HepG2 (cell line): ENCODE results near the gene LRR1. TPM values are rescaled to one million over a fixed set of nuclear protein-coding genes. Genes with fewer than 3 reads are reported as not detected.

Experiments used
- AKAP8 ChIP-seq: sonication (generic); formaldehyde crosslinking; IDR thresholded peaks from 2 replicates; pipeline ENCODE4 v1.5.1; 2020; ENCODE audit warnings: mild to moderate bottlenecking, missing genetic modification reagents
- BHLHE40 ChIP-seq: IDR thresholded peaks from 2 replicates; pipeline ENCODE4 v1.6.1; 2011; ENCODE audit warnings: low read length, improper control_type of control experiment
- ELF1 ChIP-seq: sonication (generic); formaldehyde crosslinking; IDR thresholded peaks from 2 replicates; pipeline ENCODE4 v1.4.0; 2020; ENCODE audit warnings: missing genetic modification reagents
- ERF ChIP-seq: IDR thresholded peaks from 2 replicates; pipeline ENCODE4 v1.6.1; 2018; ENCODE audit warnings: missing biosample characterization, missing genetic modification reagents
- IKZF1 ChIP-seq: fragments of 450-650 bp; IDR thresholded peaks from 2 replicates; pipeline ENCODE4 v1.7.1; 2016
- KDM5B ChIP-seq: sonication (generic); formaldehyde crosslinking; IDR thresholded peaks from 2 replicates; pipeline ENCODE4 v1.4.0; 2020; ENCODE audit warnings: missing genetic modification reagents, mild to moderate bottlenecking, borderline replicate concordance
- KDM6A ChIP-seq: IDR thresholded peaks from 2 replicates; pipeline ENCODE4 v1.6.1; 2016; ENCODE audit warnings: low read depth
- NFYC ChIP-seq: IDR thresholded peaks from 2 replicates; pipeline ENCODE4 v1.6.1; 2016; ENCODE audit warnings: missing genetic modification reagents, missing compliant biosample characterization
- PHB2 ChIP-seq: fragments of 450-650 bp; IDR thresholded peaks from 2 replicates; pipeline ENCODE4 v1.6.1; 2018; ENCODE audit not compliant: partially characterized antibody
- SMYD3 ChIP-seq: sonication (generic); formaldehyde crosslinking; IDR thresholded peaks from 2 replicates; pipeline ENCODE4 v1.8.1; 2023; ENCODE audit warnings: mild to moderate bottlenecking, missing genetic modification reagents
- ZNF33B ChIP-seq: sonication (generic); formaldehyde crosslinking; IDR thresholded peaks from 2 replicates; pipeline ENCODE4 v1.5.1; 2020; ENCODE audit warnings: mild to moderate bottlenecking, missing genetic modification reagents
- ZNF350 ChIP-seq: sonication (generic); formaldehyde crosslinking; IDR thresholded peaks from 2 replicates; pipeline ENCODE4 v1.4.0; 2020; ENCODE audit warnings: mild to moderate bottlenecking, low read depth, missing genetic modification reagents, borderline replicate concordance
- ZNF431 ChIP-seq: sonication (generic); formaldehyde crosslinking; IDR thresholded peaks from 2 replicates; pipeline ENCODE4 v1.9.0; 2022; ENCODE audit warnings: missing genetic modification reagents, low read depth, mild to moderate bottlenecking, borderline replicate concordance
- ZNF44 ChIP-seq: sonication (generic); formaldehyde crosslinking; IDR thresholded peaks from 2 replicates; pipeline ENCODE4 v1.5.1; 2020; ENCODE audit warnings: mild to moderate bottlenecking, missing genetic modification reagents
- ZNF772 ChIP-seq: sonication (generic); formaldehyde crosslinking; IDR thresholded peaks from 2 replicates; pipeline ENCODE4 v1.5.0; 2020; ENCODE audit warnings: mild to moderate bottlenecking, missing genetic modification reagents
- ZNF782 ChIP-seq: sonication (generic); formaldehyde crosslinking; IDR thresholded peaks from 2 replicates; pipeline ENCODE4 v1.4.0; 2020; ENCODE audit warnings: missing genetic modification reagents, mild to moderate bottlenecking, borderline replicate concordance
- polyA plus RNA-seq, 8 experiments: library from polyadenylated mRNA; depleted of rRNA in 3 of 8; stranded (reverse) in 7 of 8; unstranded in 1 of 8; fragments of >200 nt; fragmentation: Illumina TruSeq in 4 of 8; extraction: Trizol in 4 of 8; gene quantifications; 2 replicates each; pipeline versions ENCODE4 v1.2.1 to v1.2.3, GENCODE V29; 2011 to 2016; ENCODE audit warnings: low read depth in 4 of 8, missing spikeins in 1 of 8, mixed read lengths in 1 of 8; ENCODE audit not compliant: insufficient read depth in 1 of 8
- total RNA-seq, 5 experiments: library from RNA; depleted of rRNA; stranded (reverse); fragments of >200 nt; fragmentation: Illumina TruSeq; extraction: Trizol; gene quantifications; 2 replicates each; pipeline ENCODE4 v1.2.3, GENCODE V29; 2016; ENCODE audit warnings: low read depth in 1 of 5
- TF ChIP-seq, protein P1 (sequence below): sonication (generic); formaldehyde crosslinking; IDR thresholded peaks from 2 replicates; pipeline ENCODE4 v1.4.0; 2020; ENCODE audit warnings: mild to moderate bottlenecking, low read depth, missing genetic modification reagents
- TF ChIP-seq, protein P2 (sequence below): sonication (generic); formaldehyde crosslinking; IDR thresholded peaks from 2 replicates; pipeline ENCODE4 v1.8.1; 2023; ENCODE audit warnings: mild to moderate bottlenecking, missing genetic modification reagents
- TF ChIP-seq, protein P3 (sequence below): sonication (generic); formaldehyde crosslinking; IDR thresholded peaks from 2 replicates; pipeline ENCODE4 v1.4.0; 2020; ENCODE audit warnings: mild to moderate bottlenecking, missing genetic modification reagents
- TF ChIP-seq, protein P4 (sequence below): IDR thresholded peaks from 2 replicates; pipeline ENCODE4 v1.6.1; 2012; ENCODE audit warnings: inconsistent platforms
- TF ChIP-seq, protein P5 (sequence below): IDR thresholded peaks from 2 replicates; pipeline ENCODE4 v1.6.1; 2016
- TF ChIP-seq, protein P6 (sequence below): sonication (generic); formaldehyde crosslinking; conservative IDR thresholded peaks from 2 replicates; pipeline ENCODE4 v1.8.0; 2022; ENCODE audit warnings: low read depth, missing genetic modification reagents

Gene LRR1
- total and polyA plus RNA-seq, 2 of the 13 experiments (the other 11 are each of a cell fraction or from before 2014, with no cell fraction given), result 7.0 to 36.2 TPM

DNA sequence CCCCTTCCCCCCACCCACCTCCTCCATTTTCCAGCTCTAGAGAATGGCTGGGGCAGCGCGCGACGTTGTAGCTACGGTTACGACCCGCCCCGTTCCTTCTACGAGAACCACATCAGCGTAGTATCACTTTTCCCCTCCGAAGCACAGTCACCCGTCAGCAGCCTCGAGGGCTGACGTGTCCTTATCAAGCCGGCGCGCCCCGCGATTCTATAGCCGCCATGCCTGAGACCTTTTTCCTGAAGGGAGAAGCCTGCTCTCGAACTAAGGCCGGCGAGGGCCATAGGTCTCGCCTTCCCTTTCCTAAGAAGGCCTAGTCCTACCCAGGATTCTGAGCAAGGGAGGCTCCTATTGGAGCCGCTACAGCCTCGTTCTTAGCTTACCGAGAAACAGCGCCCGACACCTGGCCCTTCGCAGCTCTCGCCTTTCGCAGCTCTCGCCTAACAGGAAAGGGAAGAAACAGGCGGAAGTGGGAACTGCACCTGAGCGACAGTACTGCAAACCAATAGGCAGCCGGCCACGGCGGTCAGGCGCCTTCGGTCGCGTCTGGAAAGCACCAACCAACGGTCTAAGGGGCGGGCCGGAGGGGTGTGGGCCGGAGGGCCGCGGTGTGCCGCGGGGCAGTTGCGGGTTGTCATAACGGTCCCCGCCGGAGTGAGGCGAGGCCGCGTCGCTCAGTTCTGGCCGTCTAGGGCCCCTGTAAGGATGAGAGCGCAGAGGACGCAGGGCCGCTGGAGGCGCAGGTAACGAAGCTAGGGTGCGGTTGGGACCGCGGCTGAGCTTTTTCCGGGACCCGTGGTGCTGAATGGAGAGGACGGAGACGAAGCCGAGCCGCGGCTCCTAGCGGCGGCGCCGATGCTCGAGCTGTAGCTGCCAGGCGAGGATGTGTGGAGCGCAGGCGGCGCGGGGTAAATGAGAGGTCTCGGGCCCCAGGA is 21.7 kb downstream of the LRR1 start, which contains the start of the genes MGAT2 and RPL36AL (continued):
- TF ChIP-seq ZNF44 (CRISPR knock-in tag), result no peak
- peak; percentile 18; the same call in 1 of the 2 replicates for TF ChIP-seq ZNF772
- TF ChIP-seq BHLHE40, result peak; percentile 6; the same call in 1 of the 2 replicates
- TF ChIP-seq, protein P1, sequence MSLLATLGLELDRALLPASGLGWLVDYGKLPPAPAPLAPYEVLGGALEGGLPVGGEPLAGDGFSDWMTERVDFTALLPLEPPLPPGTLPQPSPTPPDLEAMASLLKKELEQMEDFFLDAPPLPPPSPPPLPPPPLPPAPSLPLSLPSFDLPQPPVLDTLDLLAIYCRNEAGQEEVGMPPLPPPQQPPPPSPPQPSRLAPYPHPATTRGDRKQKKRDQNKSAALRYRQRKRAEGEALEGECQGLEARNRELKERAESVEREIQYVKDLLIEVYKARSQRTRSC (CRISPR knock-in tag), result 0 out of 2 replicates have a peak, but pooled peaks have one; percentile 46
- TF ChIP-seq PHB2, result no peak
- TF ChIP-seq ZNF431 (CRISPR knock-in tag), result 0 out of 2 replicates have a peak, but pooled peaks have one; percentile 43
- peak; percentile 96 for TF ChIP-seq ZNF782 (CRISPR knock-in tag)
- TF ChIP-seq ELF1 (CRISPR knock-in tag), result peak; percentile 93
- 0 out of 2 replicates have a peak, but pooled peaks have one; percentile 79 for TF ChIP-seq KDM5B (CRISPR knock-in tag)
- TF ChIP-seq, protein P2, sequence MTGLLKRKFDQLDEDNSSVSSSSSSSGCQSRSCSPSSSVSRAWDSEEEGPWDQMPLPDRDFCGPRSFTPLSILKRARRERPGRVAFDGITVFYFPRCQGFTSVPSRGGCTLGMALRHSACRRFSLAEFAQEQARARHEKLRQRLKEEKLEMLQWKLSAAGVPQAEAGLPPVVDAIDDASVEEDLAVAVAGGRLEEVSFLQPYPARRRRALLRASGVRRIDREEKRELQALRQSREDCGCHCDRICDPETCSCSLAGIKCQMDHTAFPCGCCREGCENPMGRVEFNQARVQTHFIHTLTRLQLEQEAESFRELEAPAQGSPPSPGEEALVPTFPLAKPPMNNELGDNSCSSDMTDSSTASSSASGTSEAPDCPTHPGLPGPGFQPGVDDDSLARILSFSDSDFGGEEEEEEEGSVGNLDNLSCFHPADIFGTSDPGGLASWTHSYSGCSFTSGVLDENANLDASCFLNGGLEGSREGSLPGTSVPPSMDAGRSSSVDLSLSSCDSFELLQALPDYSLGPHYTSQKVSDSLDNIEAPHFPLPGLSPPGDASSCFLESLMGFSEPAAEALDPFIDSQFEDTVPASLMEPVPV, result peak; percentile 81
- TF ChIP-seq, protein P3, sequence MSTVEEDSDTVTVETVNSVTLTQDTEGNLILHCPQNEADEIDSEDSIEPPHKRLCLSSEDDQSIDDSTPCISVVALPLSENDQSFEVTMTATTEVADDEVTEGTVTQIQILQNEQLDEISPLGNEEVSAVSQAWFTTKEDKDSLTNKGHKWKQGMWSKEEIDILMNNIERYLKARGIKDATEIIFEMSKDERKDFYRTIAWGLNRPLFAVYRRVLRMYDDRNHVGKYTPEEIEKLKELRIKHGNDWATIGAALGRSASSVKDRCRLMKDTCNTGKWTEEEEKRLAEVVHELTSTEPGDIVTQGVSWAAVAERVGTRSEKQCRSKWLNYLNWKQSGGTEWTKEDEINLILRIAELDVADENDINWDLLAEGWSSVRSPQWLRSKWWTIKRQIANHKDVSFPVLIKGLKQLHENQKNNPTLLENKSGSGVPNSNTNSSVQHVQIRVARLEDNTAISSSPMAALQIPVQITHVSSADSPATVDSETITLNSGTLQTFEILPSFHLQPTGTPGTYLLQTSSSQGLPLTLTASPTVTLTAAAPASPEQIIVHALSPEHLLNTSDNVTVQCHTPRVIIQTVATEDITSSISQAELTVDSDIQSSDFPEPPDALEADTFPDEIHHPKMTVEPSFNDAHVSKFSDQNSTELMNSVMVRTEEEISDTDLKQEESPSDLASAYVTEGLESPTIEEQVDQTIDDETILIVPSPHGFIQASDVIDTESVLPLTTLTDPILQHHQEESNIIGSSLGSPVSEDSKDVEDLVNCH (CRISPR knock-in tag), result no peak; the same call in 1 of the 2 replicates
- no peak for TF ChIP-seq IKZF1
- TF ChIP-seq, protein P4, sequence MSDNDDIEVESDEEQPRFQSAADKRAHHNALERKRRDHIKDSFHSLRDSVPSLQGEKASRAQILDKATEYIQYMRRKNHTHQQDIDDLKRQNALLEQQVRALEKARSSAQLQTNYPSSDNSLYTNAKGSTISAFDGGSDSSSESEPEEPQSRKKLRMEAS, result peak; percentile 61
- peak; percentile 88 for TF ChIP-seq ERF (CRISPR knock-in tag)
- TF ChIP-seq ZNF33B, result peak; percentile 43; the same call in 1 of the 2 replicates
- TF ChIP-seq NFYC (CRISPR knock-in tag), result peak; percentile 97
- peak; percentile 72 for TF ChIP-seq ZNF350 (CRISPR knock-in tag)
- TF ChIP-seq, protein P5, sequence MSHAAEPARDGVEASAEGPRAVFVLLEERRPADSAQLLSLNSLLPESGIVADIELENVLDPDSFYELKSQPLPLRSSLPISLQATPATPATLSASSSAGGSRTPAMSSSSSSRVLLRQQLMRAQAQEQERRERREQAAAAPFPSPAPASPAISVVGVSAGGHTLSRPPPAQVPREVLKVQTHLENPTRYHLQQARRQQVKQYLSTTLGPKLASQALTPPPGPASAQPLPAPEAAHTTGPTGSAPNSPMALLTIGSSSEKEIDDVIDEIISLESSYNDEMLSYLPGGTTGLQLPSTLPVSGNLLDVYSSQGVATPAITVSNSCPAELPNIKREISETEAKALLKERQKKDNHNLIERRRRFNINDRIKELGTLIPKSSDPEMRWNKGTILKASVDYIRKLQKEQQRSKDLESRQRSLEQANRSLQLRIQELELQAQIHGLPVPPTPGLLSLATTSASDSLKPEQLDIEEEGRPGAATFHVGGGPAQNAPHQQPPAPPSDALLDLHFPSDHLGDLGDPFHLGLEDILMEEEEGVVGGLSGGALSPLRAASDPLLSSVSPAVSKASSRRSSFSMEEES (CRISPR knock-in tag), result peak; percentile 88
- no peak; the same call in 1 of the 2 replicates for TF ChIP-seq AKAP8 (CRISPR knock-in tag)
- TF ChIP-seq KDM6A, result no peak
- no peak for TF ChIP-seq SMYD3
- TF ChIP-seq, protein P6, sequence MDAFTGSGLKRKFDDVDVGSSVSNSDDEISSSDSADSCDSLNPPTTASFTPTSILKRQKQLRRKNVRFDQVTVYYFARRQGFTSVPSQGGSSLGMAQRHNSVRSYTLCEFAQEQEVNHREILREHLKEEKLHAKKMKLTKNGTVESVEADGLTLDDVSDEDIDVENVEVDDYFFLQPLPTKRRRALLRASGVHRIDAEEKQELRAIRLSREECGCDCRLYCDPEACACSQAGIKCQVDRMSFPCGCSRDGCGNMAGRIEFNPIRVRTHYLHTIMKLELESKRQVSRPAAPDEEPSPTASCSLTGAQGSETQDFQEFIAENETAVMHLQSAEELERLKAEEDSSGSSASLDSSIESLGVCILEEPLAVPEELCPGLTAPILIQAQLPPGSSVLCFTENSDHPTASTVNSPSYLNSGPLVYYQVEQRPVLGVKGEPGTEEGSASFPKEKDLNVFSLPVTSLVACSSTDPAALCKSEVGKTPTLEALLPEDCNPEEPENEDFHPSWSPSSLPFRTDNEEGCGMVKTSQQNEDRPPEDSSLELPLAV (CRISPR knock-in tag), result no peak
